ENCODE results near the gene PCDHGA10. TPM values are rescaled to one million over a fixed set of nuclear protein-coding genes. Genes with fewer than 3 reads are reported as not detected.
"Not testable (repeated sequence)": the region's sequence is repeated elsewhere in the genome, so short reads cannot be mapped to it uniquely, and the experiment has no call there.

Gene PCDHGA10
- total RNA-seq, 1 experiment from 2014 or later, result 3.6 TPM

GRCh38 chr5:141383345-141383744 lies 29.4 kb upstream of the PCDHGA10 start:
- H3K36me3 ChIP-seq (ENCODE audit: insufficient read depth, low read length, poor library complexity, severe bottlenecking), result no peaks in the 10 kb centered on the region
- ChIA-PET POLR2A (ENCODE audit: low non-redundant PET) (no interaction called here), CTCF (no interaction called here)
- H3K9me3 ChIP-seq (ENCODE audit: low read depth, low read length, poor library complexity, severe bottlenecking), result peaks cover 48% of the 10 kb centered on the region
- H3K4me1 ChIP-seq (ENCODE audit: insufficient read depth, low read length, poor library complexity, severe bottlenecking), result no peaks in the 10 kb centered on the region
- no peak for DNase-seq (ENCODE audit: low spot score)
- intact Hi-C loops (cut with micrococcal nuclease; ENCODE audit: unreplicated experiment), result no loop called here
- no peaks in the 10 kb centered on the region for H3K27me3 ChIP-seq (replicated peaks; ENCODE audit: insufficient read depth, low read depth, low read length, poor library complexity)
- no TSS peak for BruUV-seq (replicated peaks)
- peak overlapping the region; percentile 47 for H3K4me3 ChIP-seq (ENCODE audit: low read depth, low read length, poor library complexity, severe bottlenecking)
- H3K27ac ChIP-seq (ENCODE audit: low read depth, low read length, poor library complexity, severe bottlenecking), result peak overlapping the region; percentile 65
- TF ChIP-seq EZH2 (IDR thresholded peaks at IDR 0.05; ENCODE audit: borderline replicate concordance, low read depth, low read length, poor library complexity, severe bottlenecking) (no peak), CTCF (conservative IDR thresholded peaks at IDR 0.05; ENCODE audit: low read depth, low read length) (no peak)

GRCh38 chr5:141384471-141385267 lies 28.1 kb upstream of the PCDHGA10 start:
- Histone ChIP-seq H3K4me1 (ENCODE audit: insufficient read depth, low read length, poor library complexity, severe bottlenecking) (no peaks in the 10 kb centered on the region), H3K36me3 (ENCODE audit: insufficient read depth, low read length, poor library complexity, severe bottlenecking) (no peaks in the 10 kb centered on the region), H3K27me3 (replicated peaks; ENCODE audit: insufficient read depth, low read depth, low read length, poor library complexity) (no peaks in the 10 kb centered on the region), H3K4me3 (ENCODE audit: low read depth, low read length, poor library complexity, severe bottlenecking) (no peak overlapping the region), H3K27ac (ENCODE audit: low read depth, low read length, poor library complexity, severe bottlenecking) (no peak overlapping the region), H3K9me3 (ENCODE audit: low read depth, low read length, poor library complexity, severe bottlenecking) (peaks cover 57% of the 10 kb centered on the region)
- ChIA-PET CTCF (no interaction called here), POLR2A (ENCODE audit: low non-redundant PET) (no interaction called here)
- no TSS peak for BruUV-seq (replicated peaks)
- TF ChIP-seq CTCF (conservative IDR thresholded peaks at IDR 0.05; ENCODE audit: low read depth, low read length) (no peak), EZH2 (IDR thresholded peaks at IDR 0.05; ENCODE audit: borderline replicate concordance, low read depth, low read length, poor library complexity, severe bottlenecking) (no peak)
- no peak for DNase-seq (ENCODE audit: low spot score)
- intact Hi-C loops (cut with micrococcal nuclease; ENCODE audit: unreplicated experiment), result no loop called here

GRCh38 chr5:141387557-141388311 lies 25.1 kb upstream of the PCDHGA10 start, which contains the start of gene PCDHGB4:
Gene PCDHGB4 (plus strand): TSS chr5:141387698. CDS start chr5:141387885, 187 bp downstream.
- DNase-seq (ENCODE audit: low spot score); H3K27me3 ChIP-seq (replicated peaks; ENCODE audit: insufficient read depth, low read depth, low read length, poor library complexity); CTCF ChIA-PET; POLR2A ChIA-PET (ENCODE audit: low non-redundant PET); H3K4me1 ChIP-seq (ENCODE audit: insufficient read depth, low read length, poor library complexity, severe bottlenecking); H3K27ac ChIP-seq (ENCODE audit: low read depth, low read length, poor library complexity, severe bottlenecking); H3K4me3 ChIP-seq (ENCODE audit: low read depth, low read length, poor library complexity, severe bottlenecking); H3K36me3 ChIP-seq (ENCODE audit: insufficient read depth, low read length, poor library complexity, severe bottlenecking); intact Hi-C loops (cut with micrococcal nuclease; ENCODE audit: unreplicated experiment); BruUV-seq (replicated peaks): not testable (repeated sequence)
- peaks cover 70% of the 10 kb centered on the region for H3K9me3 ChIP-seq (ENCODE audit: low read depth, low read length, poor library complexity, severe bottlenecking)
